GM23338 (cell line): Measurements from ENCODE around the gene VPS54. TPM values are rescaled to one million over a fixed set of nuclear protein-coding genes. Genes with fewer than 3 reads are reported as not detected.

Experiments
- ATAC-seq: fragments of 200-7000 bp; cut with Tn5 transposase; 3 replicates; pipeline ENCODE4 v1.9.1; 2020
- DNase-seq: peaks from one replicate; pipeline ENCODE4 v3.0.0-alpha.2; 2015; ENCODE audit warnings: low spot score
- H2AFZ ChIP-seq: fragments of 200-600 bp; sonication (generic); 2 replicates; pipeline ENCODE4 v1.8.0; 2016; ENCODE audit warnings: antibody characterized with exemption, mild to moderate bottlenecking, moderate library complexity
- H3F3A ChIP-seq: fragments of 200-600 bp; sonication (generic); replicated peaks from 2 replicates; pipeline ENCODE4 v1.8.0; 2017; ENCODE audit warnings: antibody characterized with exemption, mixed run types, low read depth
- H3K27ac ChIP-seq: fragments of 200-600 bp; sonication (generic); 2 replicates; pipeline ENCODE4 v1.6.1; 2016; ENCODE audit warnings: low read depth
- H3K27me3 ChIP-seq: fragments of 200-600 bp; sonication (generic); 2 replicates; pipeline ENCODE4 v1.8.0; 2016; ENCODE audit warnings: mild to moderate bottlenecking, mixed run types, moderate library complexity; ENCODE audit not compliant: insufficient read depth
- H3K36me3 ChIP-seq: fragments of 200-600 bp; sonication (generic); 2 replicates; pipeline ENCODE4 v1.8.0; 2016; ENCODE audit warnings: mild to moderate bottlenecking; ENCODE audit not compliant: insufficient read depth
- H3K4me1 ChIP-seq: fragments of 200-600 bp; sonication (generic); 2 replicates; pipeline ENCODE4 v1.8.0; 2016; ENCODE audit warnings: mild to moderate bottlenecking, moderate library complexity; ENCODE audit not compliant: insufficient read depth
- H3K4me2 ChIP-seq: fragments of 200-600 bp; sonication (generic); 2 replicates; pipeline ENCODE4 v1.7.1; 2017; ENCODE audit warnings: mixed run types
- H3K4me3 ChIP-seq: fragments of 200-600 bp; sonication (generic); 2 replicates; pipeline ENCODE4 v1.6.1; 2016; ENCODE audit warnings: mixed run types
- H3K79me2 ChIP-seq: fragments of 200-600 bp; sonication (generic); replicated peaks from 2 replicates; pipeline ENCODE4 v1.8.0; 2017; ENCODE audit warnings: mild to moderate bottlenecking; ENCODE audit not compliant: insufficient read depth
- H3K9me2 ChIP-seq: fragments of 200-600 bp; sonication (generic); 2 replicates; pipeline ENCODE4 v1.8.0; 2017; ENCODE audit not compliant: insufficient read depth
- H4K20me1 ChIP-seq: fragments of 200-600 bp; sonication (generic); replicated peaks from 2 replicates; pipeline ENCODE4 v1.8.0; 2017; ENCODE audit warnings: mild to moderate bottlenecking; ENCODE audit not compliant: insufficient read depth
- H3K27ac Mint-ChIP-seq: 2 replicates; pipeline ENCODE4 v1.8.0; 2020; ENCODE audit warnings: inconsistent platforms, mild to moderate bottlenecking, moderate library complexity, mixed read lengths
- H3K27me3 Mint-ChIP-seq: 3 replicates; pipeline ENCODE4 v1.8.0; 2022; ENCODE audit warnings: low read depth, mild to moderate bottlenecking, moderate library complexity, mixed read lengths, inconsistent platforms; ENCODE audit not compliant: insufficient read depth, poor library complexity
- H3K36me3 Mint-ChIP-seq: 3 replicates; pipeline ENCODE4 v1.8.0; 2021; ENCODE audit warnings: low read depth, mild to moderate bottlenecking, inconsistent platforms, moderate library complexity, mixed read lengths
- H3K4me1 Mint-ChIP-seq: 3 replicates; pipeline ENCODE4 v1.8.0; 2020; ENCODE audit warnings: mild to moderate bottlenecking, inconsistent platforms, mixed read lengths
- H3K4me3 Mint-ChIP-seq: 3 replicates; pipeline ENCODE4 v1.8.0; 2021; ENCODE audit warnings: moderate library complexity, mild to moderate bottlenecking, inconsistent platforms, mixed read lengths
- H3K9me3 Mint-ChIP-seq: 3 replicates; pipeline ENCODE4 v1.8.0; 2020; ENCODE audit warnings: moderate library complexity, mild to moderate bottlenecking, inconsistent platforms, mixed read lengths
- CREB1 ChIP-seq: fragments of 250-450 bp; sonication (Bioruptor Pico); IDR thresholded peaks from 2 replicates; pipeline ENCODE4 v1.5.0; 2020; ENCODE audit warnings: low read depth, mild to moderate bottlenecking, moderate library complexity
- CTCF ChIP-seq, 2 experiments: fragments of 200-600 bp in 1 of 2; sonication (generic) in 1 of 2; conservative IDR thresholded peaks; 2 replicates each; pipeline versions ENCODE4 v1.5.1 to v1.6.1; 2016 to 2017; ENCODE audit warnings: antibody characterized with exemption in 2 of 2, low read depth in 2 of 2, mild to moderate bottlenecking in 2 of 2, moderate library complexity in 1 of 2
- ETS1 ChIP-seq: IDR thresholded peaks from 2 replicates; pipeline ENCODE4 v1.6.1; 2016; ENCODE audit warnings: antibody characterized with exemption
- EZH2 ChIP-seq: fragments of 200-600 bp; sonication (generic); IDR thresholded peaks from one replicate; pipeline ENCODE4 v1.8.0; 2017; ENCODE audit warnings: antibody characterized with exemption, mild to moderate bottlenecking, low read depth; ENCODE audit not compliant: unreplicated experiment
- EZH2phosphoT487 ChIP-seq: fragments of 200-600 bp; sonication (generic); IDR thresholded peaks from one replicate; pipeline ENCODE4 v1.8.1; 2018; ENCODE audit warnings: antibody characterized with exemption; ENCODE audit not compliant: unreplicated experiment
- JUNB ChIP-seq: IDR thresholded peaks from one replicate; pipeline ENCODE4 v1.6.1; 2016; ENCODE audit warnings: antibody characterized with exemption; ENCODE audit not compliant: unreplicated experiment
- NANOG ChIP-seq: IDR thresholded peaks from 2 replicates; pipeline ENCODE4 v1.6.1; 2016; ENCODE audit warnings: antibody characterized with exemption, borderline replicate concordance
- POLR2AphosphoS5 ChIP-seq: IDR thresholded peaks from 2 replicates; pipeline ENCODE4 v1.6.1; 2016; ENCODE audit warnings: antibody characterized with exemption, low read depth
- REST ChIP-seq: IDR thresholded peaks from one replicate; pipeline ENCODE4 v1.6.1; 2018; ENCODE audit warnings: antibody characterized with exemption; ENCODE audit not compliant: unreplicated experiment
- STAT1 ChIP-seq: IDR thresholded peaks from one replicate; pipeline ENCODE4 v1.6.1; 2016; ENCODE audit warnings: antibody characterized with exemption; ENCODE audit not compliant: unreplicated experiment
- ZNF114 ChIP-seq: fragments of 250-450 bp; sonication (Bioruptor Pico); IDR thresholded peaks from 2 replicates; pipeline ENCODE4 v1.5.0; 2020; ENCODE audit warnings: mild to moderate bottlenecking, moderate library complexity
- ZNF331 ChIP-seq: fragments of 250-450 bp; sonication (Bioruptor Pico); IDR thresholded peaks from 2 replicates; pipeline ENCODE4 v1.5.0; 2020; ENCODE audit warnings: low read depth, mild to moderate bottlenecking, moderate library complexity
- ZNF462 ChIP-seq: fragments of 250-450 bp; sonication (Bioruptor Pico); IDR thresholded peaks from 2 replicates; pipeline ENCODE4 v1.5.0; 2020; ENCODE audit warnings: mild to moderate bottlenecking, moderate library complexity
- polyA plus RNA-seq: library from polyadenylated mRNA; unstranded; fragments of >200 nt; fragmentation: Nextera tagmentation; extraction: Ambion mirVana; gene quantifications from 2 replicates; pipeline ENCODE4 v1.2.1, GENCODE V29; 2016
- total RNA-seq: library from RNA; depleted of rRNA; stranded (reverse); fragments of >200 nt; shearing (Covaris generic); gene quantifications from 2 replicates; pipeline ENCODE4 v1.2.3, GENCODE V29; 2014

VPS54 gene
- total and polyA plus RNA-seq, 2 experiments from 2014 or later = 6.6 to 17.0 TPM

GRCh38 chr2:64019975-64020528 lies 824 bp upstream of the VPS54 start (continued):
- TF ChIP-seq POLR2AphosphoS5 = no peak

- Histone ChIP-seq H3K27me3 (no peaks in the 10 kb centered on the region), H3K9me2 (no peaks in the 10 kb centered on the region), H3K79me2 (peaks cover 48% of the 10 kb centered on the region), H3K36me3 (no peaks in the 10 kb centered on the region), H3F3A (peaks cover 5% of the 10 kb centered on the region; the same call in 1 of the 2 replicates), H3K27ac (0 out of 2 replicates have a peak overlapping the region, but pooled peaks have one; percentile 80), H2AFZ (peak overlapping the region; percentile 76), H4K20me1 (no peaks in the 10 kb centered on the region; the same call in 1 of the 2 replicates), H3K4me1 (peaks cover 10% of the 10 kb centered on the region), H3K4me2 (peak overlapping the region; percentile 81), H3K4me3 (peak overlapping the region; percentile 69)
- DNase-seq (peak; percentile 66), ATAC-seq (peak; percentile 51)
- no peaks in the 10 kb centered on the region; the same call in 2 of the 3 replicates for H3K9me3 Mint-ChIP-seq
- no peaks in the 10 kb centered on the region; the same call in 1 of the 3 replicates for H3K36me3 Mint-ChIP-seq
- H3K27me3 Mint-ChIP-seq = peaks cover 8% of the 10 kb centered on the region
- no peak overlapping the region; the same call in 1 of the 2 replicates for H3K27ac Mint-ChIP-seq
- TF ChIP-seq ZNF331 (CRISPR knock-in tag) (no peak), REST (no peak), NANOG (no peak), EZH2phosphoT487 (no peak), ZNF114 (CRISPR knock-in tag) (no peak), ETS1 (no peak), POLR2AphosphoS5 (no peak), CTCF (conservative IDR thresholded peaks at IDR 0.05; ENCODE audit: low read depth in 2 of 2) (no peak), STAT1 (no peak), EZH2 (no peak), ZNF462 (no peak), JUNB (no peak), CREB1 (CRISPR knock-in tag) (no peak)
- peak overlapping the region; percentile 88 for H3K4me3 Mint-ChIP-seq
- H3K4me1 Mint-ChIP-seq = peaks cover 22% of the 10 kb centered on the region
Measured at GRCh38 chr2:64018701-64019082, 536 bp downstream of the VPS54 start.
